ENCODE data around the gene FPR2.
"Not testable (repeated sequence)": the region's sequence is repeated elsewhere in the genome, so short reads cannot be mapped to it uniquely, and the experiment has no call there.

Gene FPR2

DNA sequence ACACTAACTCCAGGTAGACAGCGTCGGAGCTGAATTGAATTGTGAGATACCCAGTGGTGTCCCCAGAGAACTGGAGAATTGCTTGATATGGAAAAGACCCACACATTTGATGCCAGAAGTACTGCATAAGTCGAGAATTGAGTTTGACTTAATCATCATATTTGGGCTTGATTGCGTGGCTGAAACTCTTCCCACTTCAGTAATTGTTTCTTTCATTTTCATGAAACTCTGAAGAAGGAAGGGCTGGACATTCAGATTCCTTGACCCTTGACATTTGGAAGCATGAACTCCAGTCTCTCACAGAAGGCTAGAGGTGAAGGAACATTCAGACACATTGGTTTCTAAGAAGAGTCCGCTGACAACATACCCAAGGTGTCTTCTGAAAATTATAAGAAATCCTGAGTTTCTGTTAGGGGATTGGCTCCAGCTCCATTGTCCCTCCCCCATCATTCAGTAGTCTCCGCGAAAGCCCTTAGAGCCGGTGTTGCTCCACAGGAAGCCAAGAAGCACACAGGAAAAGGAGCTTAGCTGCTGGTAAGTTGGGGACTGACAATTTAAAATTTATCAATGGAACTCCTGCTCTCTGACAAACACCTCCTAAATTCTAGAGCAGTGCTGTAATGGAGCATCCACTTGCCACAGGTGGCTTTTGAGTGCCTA, at the start of gene FPR2:
Gene FPR2, plus strand, starts transcription at position 484 of the 660 bp plus-strand sequence. CDS start 7,479 bp downstream, outside the sequence.
- no peak for DNase-seq (ENCODE audit: low read depth)

DNA sequence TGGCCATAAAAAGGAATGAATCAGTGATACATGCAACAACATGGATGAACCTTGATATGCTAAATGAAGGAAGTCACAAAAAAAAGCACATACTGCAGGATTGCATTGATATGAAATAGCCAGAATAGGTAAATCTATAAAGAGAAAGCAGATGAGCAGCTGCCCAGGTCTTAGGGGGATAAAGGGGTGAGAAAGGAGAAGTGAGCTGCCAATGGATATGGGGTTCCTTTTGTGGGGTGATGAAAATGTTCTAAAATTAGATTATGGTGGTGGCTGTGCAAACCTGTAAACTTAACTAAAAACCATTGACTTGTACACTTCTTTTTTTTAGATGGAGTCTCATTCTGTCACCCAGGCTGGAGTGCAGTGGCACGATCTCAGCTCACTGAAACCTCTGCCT, 49.3 kb upstream of the FPR2 start:
- DNase-seq (ENCODE audit: low read depth) = no peak

GRCh38 chr19:51712461-51713081, 48.4 kb upstream of the FPR2 start:
- no peak for DNase-seq (ENCODE audit: low read depth)

- no peak for DNase-seq (ENCODE audit: low read depth)
Measured at GRCh38 chr19:51713319-51714285, 47.4 kb upstream of the FPR2 start.

GRCh38 chr19:51714848-51715247, 46.1 kb upstream of the FPR2 start:
- DNase-seq (ENCODE audit: low read depth) = no peak

- no peak for DNase-seq (ENCODE audit: low read depth)
Measured at GRCh38 chr19:51715850-51716249, 45.1 kb upstream of the FPR2 start.

- DNase-seq (ENCODE audit: low read depth) = no peak
Measured at GRCh38 chr19:51716925-51717324, 44.1 kb upstream of the FPR2 start.

DNA sequence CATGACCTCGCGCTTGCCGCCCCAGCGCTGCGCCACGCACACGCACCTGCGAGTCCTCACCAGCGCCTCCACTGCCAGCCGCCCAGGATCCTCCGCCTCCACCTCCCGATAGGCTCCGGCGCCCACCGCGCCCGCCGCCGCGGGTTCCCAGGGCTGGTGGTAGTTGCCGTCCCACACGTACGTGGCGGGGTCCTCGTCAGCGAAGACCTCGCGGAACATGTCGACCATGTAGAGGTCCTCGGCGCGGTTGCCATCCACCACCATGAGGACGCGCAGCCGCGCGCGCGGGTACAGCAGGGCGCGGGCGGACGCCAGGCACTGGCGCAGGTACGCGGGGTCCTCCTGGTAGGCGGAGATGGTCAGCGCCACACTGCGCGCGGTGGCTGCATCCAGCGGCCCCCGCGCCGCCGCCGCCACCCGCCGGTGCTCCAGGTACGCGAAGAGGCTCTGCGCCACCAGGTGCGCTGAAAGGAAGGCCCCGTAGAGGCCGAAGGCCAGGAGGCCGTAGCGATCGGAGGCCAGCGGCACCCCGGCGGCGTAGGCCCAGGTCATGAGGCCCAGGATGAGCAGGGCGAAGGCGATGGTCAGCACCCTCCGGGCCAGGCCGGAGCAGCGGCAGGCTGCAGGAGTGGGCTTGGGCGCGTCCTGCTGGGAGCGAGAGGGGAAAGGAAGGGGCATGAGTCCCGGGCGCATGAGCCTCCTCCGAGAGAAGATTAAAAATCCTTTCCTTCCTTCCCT, 41.6 kb upstream of the FPR2 start:
- DNase-seq (ENCODE audit: low read depth) = no peak

DNA sequence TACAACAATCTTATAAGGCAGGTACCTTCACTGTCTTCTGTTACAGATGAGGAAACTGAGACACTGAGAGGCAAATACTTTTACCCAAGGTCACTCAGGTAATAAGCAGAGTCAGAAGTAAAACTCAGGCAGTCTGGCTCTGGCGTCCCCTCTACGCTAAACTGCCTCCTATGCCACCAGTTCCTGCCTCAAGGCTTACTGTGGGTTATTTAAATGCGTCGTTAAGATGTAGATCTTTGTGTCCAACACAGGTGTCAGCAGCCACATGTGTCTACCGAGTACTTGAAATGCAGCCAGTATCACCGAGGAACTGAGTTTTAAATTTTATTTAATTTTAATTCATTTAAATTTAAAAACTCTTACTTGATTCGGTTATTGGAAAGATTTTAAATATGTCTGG, 39.1 kb upstream of the FPR2 start:
- no peak for DNase-seq (ENCODE audit: low read depth)

- DNase-seq (ENCODE audit: low read depth) = no peak
Measured at GRCh38 chr19:51722492-51722891, 38.5 kb upstream of the FPR2 start.

DNA sequence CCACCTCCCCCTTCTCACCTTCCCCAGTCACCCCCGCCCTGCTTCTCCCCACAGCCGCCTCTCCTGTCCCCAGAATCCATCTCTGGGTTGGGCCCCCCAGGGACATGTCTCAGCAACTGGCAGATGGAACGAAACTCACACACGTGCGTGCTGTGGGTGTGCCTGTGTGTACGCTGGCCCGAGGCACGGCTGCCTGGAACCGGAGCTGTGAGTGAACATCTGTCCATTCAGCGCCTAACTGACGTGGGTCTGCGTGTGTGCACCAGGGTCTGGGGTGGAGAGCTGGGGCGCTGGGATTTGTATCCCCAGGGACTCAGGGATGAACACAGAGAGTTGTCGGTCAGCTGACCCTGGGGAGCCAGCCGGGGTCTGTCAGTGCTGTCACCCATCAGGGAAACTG, 36.4 kb upstream of the FPR2 start:
- no peak for DNase-seq (ENCODE audit: low read depth)

- DNase-seq (ENCODE audit: low read depth) = peak; percentile 94
Measured at GRCh38 chr19:51726049-51726448, 34.9 kb upstream of the FPR2 start.

DNA sequence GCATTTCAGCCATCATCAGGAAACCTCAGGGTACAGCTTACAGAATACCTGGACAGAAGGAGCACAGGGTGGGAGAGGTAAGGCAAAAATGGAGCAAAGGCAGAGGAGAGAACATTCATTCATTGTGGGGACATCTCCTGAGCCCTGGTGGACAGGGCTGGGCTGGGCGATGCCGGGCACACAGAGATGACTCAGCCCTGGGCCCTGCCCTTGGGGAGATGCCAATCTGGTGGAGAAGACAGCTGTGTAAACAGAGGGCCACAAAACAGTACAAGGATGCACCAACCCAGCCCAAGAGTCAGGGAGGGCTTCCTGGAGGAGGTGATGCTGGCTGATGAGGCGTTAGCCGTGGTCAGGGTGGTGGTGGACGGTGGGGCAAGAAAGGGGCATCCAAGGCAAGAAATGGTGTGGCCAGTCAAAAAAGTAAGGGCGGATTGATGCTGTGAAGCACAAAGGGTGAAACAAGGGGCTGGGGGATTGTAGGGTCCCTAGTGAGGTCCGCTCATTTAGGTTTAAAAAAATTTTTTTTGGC, 33.6 kb upstream of the FPR2 start:
- peak; percentile 78 for DNase-seq (ENCODE audit: low read depth)

DNA sequence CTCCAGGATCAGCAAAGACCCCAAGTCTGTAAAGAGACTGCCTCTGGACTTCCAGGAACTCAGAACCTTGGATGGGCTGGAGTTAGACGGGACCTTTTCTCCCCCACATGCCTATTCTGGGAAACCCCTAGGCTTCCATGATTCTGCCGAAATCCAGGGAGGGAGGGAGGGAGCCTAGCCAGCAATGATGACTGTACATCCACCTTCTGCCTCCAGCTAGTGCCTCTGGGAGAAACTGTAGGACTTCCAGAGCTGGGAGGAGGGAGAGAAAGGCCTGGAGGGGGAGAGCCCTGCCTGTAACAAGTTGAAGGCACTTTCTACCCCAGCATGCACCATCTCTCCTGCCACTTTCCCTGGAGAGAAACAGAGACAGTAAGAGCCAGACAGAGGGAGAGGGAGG, 31.2 kb upstream of the FPR2 start:
- DNase-seq (ENCODE audit: low read depth) = peak; percentile 87

DNA sequence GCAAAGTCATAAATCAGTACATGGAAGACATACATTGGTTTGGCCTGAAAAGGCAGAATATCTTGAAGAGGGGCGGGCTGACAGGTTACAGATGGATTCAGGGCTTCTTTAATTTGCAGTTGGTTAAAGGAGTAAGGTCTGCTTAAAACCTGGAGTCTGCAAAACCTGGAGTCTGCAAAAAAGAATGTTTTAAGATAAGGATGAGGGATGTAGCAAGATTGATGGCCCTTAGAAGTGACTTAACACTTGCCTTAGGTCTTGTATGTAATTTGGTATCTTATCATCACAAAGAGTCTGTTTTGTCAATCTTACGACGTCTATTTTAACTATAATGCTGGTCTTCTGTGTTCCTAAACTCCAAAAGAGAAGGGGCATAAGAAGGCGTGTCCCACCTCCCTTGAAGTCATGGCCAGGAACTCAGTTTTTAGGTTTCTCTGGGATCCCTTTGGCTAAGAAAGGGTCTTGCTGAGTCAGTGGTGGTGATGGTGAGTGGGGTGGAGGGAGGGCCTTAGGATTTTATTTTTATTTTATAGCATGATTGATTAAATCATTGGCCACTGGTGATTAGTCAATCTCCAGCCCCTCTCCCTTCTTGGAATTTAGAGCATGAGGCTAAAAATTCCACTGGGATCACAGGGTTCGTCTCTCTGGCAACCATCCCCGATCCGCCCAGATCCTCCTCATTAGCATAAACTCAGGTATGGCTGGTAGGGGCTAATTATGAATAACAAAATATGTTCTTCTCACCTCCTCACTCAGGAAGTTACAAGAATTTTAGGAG, 27.0 kb upstream of the FPR2 start:
- DNase-seq (ENCODE audit: low read depth) = no peak

- peak; percentile 96 for DNase-seq (ENCODE audit: low read depth)
Measured at GRCh38 chr19:51735759-51736449, 25.1 kb upstream of the FPR2 start.

DNA sequence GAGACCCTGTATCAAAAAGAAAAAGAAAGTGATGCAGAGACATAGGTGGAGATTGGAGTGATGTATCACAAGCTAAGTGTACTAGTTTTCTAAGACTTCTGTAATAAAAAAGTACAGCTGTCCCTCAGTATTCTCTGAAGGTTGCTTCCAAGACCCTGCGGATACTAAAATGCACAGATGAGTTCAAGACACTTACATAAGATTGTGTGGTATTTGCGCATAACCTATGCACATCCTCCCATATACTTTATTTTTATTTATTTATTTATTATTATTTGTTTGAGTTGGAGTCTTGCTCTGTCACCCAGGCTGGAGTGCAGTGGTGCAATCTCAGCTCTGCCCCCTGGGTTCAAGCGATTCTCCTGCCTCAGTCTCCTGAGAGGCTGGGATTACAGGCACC, 23.6 kb upstream of the FPR2 start:
- no peak for DNase-seq (ENCODE audit: low read depth)

DNA sequence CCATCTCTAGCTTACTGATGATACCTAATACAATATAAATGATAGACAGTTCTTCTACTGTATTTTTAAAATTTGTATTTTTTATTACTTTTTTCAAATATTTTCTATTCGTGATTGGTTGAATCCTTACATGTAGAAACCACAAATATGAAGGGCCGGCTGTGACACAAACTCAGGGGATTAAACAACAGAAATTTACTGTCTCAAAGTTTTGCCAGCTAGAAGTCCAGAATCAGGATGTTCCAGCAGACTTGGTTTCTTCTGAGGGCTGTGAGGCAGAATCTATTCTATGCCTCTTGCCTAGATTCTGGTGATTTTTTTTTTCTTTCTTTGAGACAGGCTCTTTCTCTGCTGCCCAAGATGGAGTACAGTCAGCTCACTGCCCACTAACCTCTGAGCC, 23.1 kb upstream of the FPR2 start:
- no peak for DNase-seq (ENCODE audit: low read depth)

DNA sequence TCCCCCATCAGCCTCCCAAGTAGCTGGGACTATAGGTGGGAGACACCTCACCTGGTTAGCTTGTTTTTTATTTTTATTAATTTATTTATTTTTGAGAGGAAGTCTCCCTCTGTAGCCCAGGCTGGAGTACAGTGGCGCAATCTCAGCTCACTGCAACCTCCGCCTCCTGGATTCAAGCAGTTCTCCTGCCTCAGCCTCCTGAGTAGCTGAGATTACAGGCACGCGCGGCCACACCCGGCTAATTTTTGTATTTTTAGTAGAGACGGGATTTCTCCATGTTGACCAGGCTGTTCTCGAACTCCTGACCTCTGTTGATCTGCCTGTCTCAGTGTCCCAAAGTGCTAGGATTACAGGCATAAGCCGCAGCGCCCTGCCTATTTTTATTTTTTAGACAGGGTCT, 22.5 kb upstream of the FPR2 start:
- not testable (repeated sequence) for DNase-seq (ENCODE audit: low read depth)

- no peak for DNase-seq (ENCODE audit: low read depth)
Measured at GRCh38 chr19:51739466-51740213, 21.3 kb upstream of the FPR2 start.

Data from stromal cell of bone marrow (primary cell).